IMR-90 (cell line): ENCODE results near the gene CDH16.

Experiments
- CEBPB ChIP-seq: IDR thresholded peaks from 2 replicates; pipeline ENCODE4 v1.6.1; 2012; ENCODE audit warnings: low read depth, low read length, improper control_type of control experiment
- CTCF ChIP-seq: conservative IDR thresholded peaks from 2 replicates; pipeline ENCODE4 v1.5.1; 2012; ENCODE audit warnings: mild to moderate bottlenecking, low read depth, low read length, improper control_type of control experiment
- MAFK ChIP-seq: IDR thresholded peaks from 2 replicates; pipeline ENCODE4 v1.6.1; 2012; ENCODE audit warnings: low read depth, low read length, improper control_type of control experiment
- MAZ ChIP-seq: IDR thresholded peaks from 2 replicates; pipeline ENCODE4 v1.6.1; 2012; ENCODE audit warnings: low read depth, mild to moderate bottlenecking, low read length, improper control_type of control experiment, moderate library complexity, borderline replicate concordance
- POLR2A ChIP-seq: IDR thresholded peaks from 2 replicates; pipeline ENCODE4 v1.6.1; 2012; ENCODE audit warnings: mild to moderate bottlenecking, low read depth, low read length
- RAD21 ChIP-seq: IDR thresholded peaks from 2 replicates; pipeline ENCODE4 v1.6.1; 2012; ENCODE audit warnings: low read length, improper control_type of control experiment
- SMC3 ChIP-seq: fragments of 150-350 bp; IDR thresholded peaks from 2 replicates; pipeline ENCODE4 v1.6.1; 2016; ENCODE audit warnings: low read depth, mild to moderate bottlenecking, antibody characterized with exemption, low read length, moderate library complexity

- TF ChIP-seq CTCF = no peak
- no peak for TF ChIP-seq MAZ
- no peak for TF ChIP-seq MAFK
- TF ChIP-seq RAD21 = no peak
- no peak for TF ChIP-seq POLR2A
- TF ChIP-seq CEBPB = no peak
- TF ChIP-seq SMC3 = no peak
Measured at GRCh38 chr16:66891797-66892196, 26.9 kb downstream of the CDH16 start.
